Testis (tissue), 3 donors: ENCODE data around the gene IYD. TPM values are rescaled to one million over a fixed set of nuclear protein-coding genes. Genes with fewer than 3 reads are reported as not detected.

ENCODE experiments used
- DNase-seq: peaks from one replicate; pipeline ENCODE4 v3.0.0-alpha.2; 2019
- H3K27ac ChIP-seq, 2 donors: fragments of 200-600 bp; sonication (generic); one replicate each; pipeline ENCODE4 v1.5.1; 2019
- H3K27me3 ChIP-seq: fragments of 200-600 bp; sonication (generic); one replicate; pipeline ENCODE4 v1.5.1; 2019
- H3K36me3 ChIP-seq: fragments of 200-600 bp; sonication (generic); one replicate; pipeline ENCODE4 v1.5.1; 2017; ENCODE audit warnings: low read depth; ENCODE audit errors: missing control alignments
- H3K4me1 ChIP-seq: fragments of 200-600 bp; sonication (generic); one replicate; pipeline ENCODE4 v1.5.1; 2019
- H3K4me3 ChIP-seq, 2 donors: fragments of 200-600 bp; sonication (generic); one replicate each; pipeline ENCODE4 v1.5.1; 2017 to 2019
- H3K9me3 ChIP-seq: fragments of 200-600 bp; sonication (generic); one replicate; pipeline ENCODE4 v1.5.1; 2017
- POLR2A ChIP-seq: fragments of 450-650 bp; IDR thresholded peaks from one replicate; pipeline ENCODE4 v1.6.1; 2017; ENCODE audit warnings: antibody characterized with exemption, mild to moderate bottlenecking, moderate library complexity
- WGBS, 2 donors: methylation state at CpG; one replicate each; pipeline ENCODE4 v1.1.5; 2018; 5-methylcytosine and 5-hydroxymethylcytosine counted together
- intact Hi-C: fragments of 100-400 bp; cut with DNase I; formaldehyde crosslinking; loops from one replicate; pipeline ENCODE4 v1.15.1; 2023; ENCODE audit warnings: low total_unique reads
- polyA plus RNA-seq: library from polyadenylated mRNA; stranded (reverse); fragments of 350-450 nt; fragmentation: Illumina TruSeq; extraction: RNeasy Lipid Tissue Mini Kit (QIAGEN cat#74804); gene quantifications from one replicate; pipeline ENCODE4 v1.2.3, GENCODE V29; 2014; ENCODE audit warnings: low read depth, low replicate concordance; ENCODE audit not compliant: insufficient read depth
- total RNA-seq, 2 donors: library from RNA; depleted of rRNA; stranded (reverse); fragments of >200 nt; gene quantifications; one replicate each; pipeline ENCODE4 v1.2.3, GENCODE V29; 2016
- TF ChIP-seq, protein P1 (sequence below), 3 experiments: fragments of 450-650 bp in 2 of 3; fragments of 200-600 bp in 1 of 3; sonication (generic) in 1 of 3; IDR thresholded peaks; one replicate each; pipeline ENCODE4 v1.5.1; 2016 to 2019; ENCODE audit warnings: antibody characterized with exemption in 3 of 3, mild to moderate bottlenecking in 2 of 3, moderate library complexity in 1 of 3

The IYD gene
- total and polyA plus RNA-seq, 3 donors from 2014 or later = 0.24 to 1.6 (median 0.45) TPM

DNA sequence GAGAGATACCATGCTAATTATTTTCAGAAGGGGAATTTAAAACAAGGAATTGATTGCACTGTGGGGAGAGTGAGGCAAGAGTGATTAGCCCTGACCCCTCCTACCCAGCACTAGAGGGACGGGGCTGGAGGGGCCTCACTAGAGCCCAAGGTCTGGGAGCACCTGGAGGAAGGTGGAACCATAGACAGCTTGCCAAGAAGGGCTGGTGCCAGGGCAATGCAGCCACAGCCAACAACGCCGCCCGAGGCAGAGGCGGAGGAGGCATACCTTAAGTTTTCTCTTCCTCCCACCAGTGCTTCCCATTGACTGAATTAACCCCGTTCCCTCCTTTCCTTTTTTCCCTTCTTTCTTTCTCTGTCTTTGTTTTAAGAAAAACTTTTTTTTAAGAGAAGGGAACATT lies 40.0 kb downstream of the IYD start:
- TF ChIP-seq POLR2A = no peak
- TF ChIP-seq, protein P1, sequence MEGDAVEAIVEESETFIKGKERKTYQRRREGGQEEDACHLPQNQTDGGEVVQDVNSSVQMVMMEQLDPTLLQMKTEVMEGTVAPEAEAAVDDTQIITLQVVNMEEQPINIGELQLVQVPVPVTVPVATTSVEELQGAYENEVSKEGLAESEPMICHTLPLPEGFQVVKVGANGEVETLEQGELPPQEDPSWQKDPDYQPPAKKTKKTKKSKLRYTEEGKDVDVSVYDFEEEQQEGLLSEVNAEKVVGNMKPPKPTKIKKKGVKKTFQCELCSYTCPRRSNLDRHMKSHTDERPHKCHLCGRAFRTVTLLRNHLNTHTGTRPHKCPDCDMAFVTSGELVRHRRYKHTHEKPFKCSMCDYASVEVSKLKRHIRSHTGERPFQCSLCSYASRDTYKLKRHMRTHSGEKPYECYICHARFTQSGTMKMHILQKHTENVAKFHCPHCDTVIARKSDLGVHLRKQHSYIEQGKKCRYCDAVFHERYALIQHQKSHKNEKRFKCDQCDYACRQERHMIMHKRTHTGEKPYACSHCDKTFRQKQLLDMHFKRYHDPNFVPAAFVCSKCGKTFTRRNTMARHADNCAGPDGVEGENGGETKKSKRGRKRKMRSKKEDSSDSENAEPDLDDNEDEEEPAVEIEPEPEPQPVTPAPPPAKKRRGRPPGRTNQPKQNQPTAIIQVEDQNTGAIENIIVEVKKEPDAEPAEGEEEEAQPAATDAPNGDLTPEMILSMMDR (IDR thresholded peaks at IDR 0.05) = no peak
- intact Hi-C loops = no loop called here
- no peaks in the 10 kb centered on the region for H3K9me3 ChIP-seq
- no peaks in the 10 kb centered on the region for H3K27me3 ChIP-seq
- no peak overlapping the region for H3K27ac ChIP-seq
- H3K4me1 ChIP-seq = no peaks in the 10 kb centered on the region
- no peak for DNase-seq
- no peaks in the 10 kb centered on the region for H3K36me3 ChIP-seq
- WGBS, 2 donors = 76 to 77% methylated on average over 6 of the region's 6 CpGs
- H3K4me3 ChIP-seq = no peak overlapping the region

GRCh38 chr6:150409576-150410066 lies 40.8 kb downstream of the IYD start:
- no peaks in the 10 kb centered on the region for H3K36me3 ChIP-seq
- TF ChIP-seq, protein P1 (IDR thresholded peaks at IDR 0.05) = no peak
- no peak for TF ChIP-seq POLR2A
- DNase-seq = peak; percentile 66
- 17 to 29% methylated on average over 1 of the region's 1 CpG for WGBS, 2 donors
- no peaks in the 10 kb centered on the region for H3K27me3 ChIP-seq
- no peaks in the 10 kb centered on the region for H3K9me3 ChIP-seq
- no peak overlapping the region for H3K4me3 ChIP-seq
- intact Hi-C loops = no loop called here
- H3K4me1 ChIP-seq = no peaks in the 10 kb centered on the region
- H3K27ac ChIP-seq = no peak overlapping the region

GRCh38 chr6:150410399-150410798 lies 41.6 kb downstream of the IYD start:
- no peaks in the 10 kb centered on the region for H3K27me3 ChIP-seq
- intact Hi-C loops = no loop called here
- no peak overlapping the region for H3K27ac ChIP-seq
- no peak for DNase-seq
- H3K4me3 ChIP-seq = no peak overlapping the region
- H3K36me3 ChIP-seq = no peaks in the 10 kb centered on the region
- TF ChIP-seq, protein P1 (IDR thresholded peaks at IDR 0.05) = no peak
- no peak for TF ChIP-seq POLR2A
- no peaks in the 10 kb centered on the region for H3K4me1 ChIP-seq
- 45 to 59% methylated on average over 4 of the region's 4 CpGs for WGBS, 2 donors
- H3K9me3 ChIP-seq = no peaks in the 10 kb centered on the region

- Histone ChIP-seq H3K4me1 (no peaks in the 10 kb centered on the region), H3K27ac (no peak overlapping the region), H3K4me3 (no peak overlapping the region), H3K27me3 (no peaks in the 10 kb centered on the region), H3K36me3 (no peaks in the 10 kb centered on the region), H3K9me3 (no peaks in the 10 kb centered on the region)
- no peak for TF ChIP-seq POLR2A
- TF ChIP-seq, protein P1 (IDR thresholded peaks at IDR 0.05) = no peak
- intact Hi-C loops = no loop called here
- WGBS, 2 donors = 36 to 39% methylated on average over 2 of the region's 2 CpGs
- no peak for DNase-seq
These were observed 42.1 kb downstream of the IYD start for GRCh38 chr6:150410906-150411305.

GRCh38 chr6:150412221-150412620 lies 43.4 kb downstream of the IYD start:
- Histone ChIP-seq H3K27me3 (no peaks in the 10 kb centered on the region), H3K4me1 (no peaks in the 10 kb centered on the region), H3K4me3 (no peak overlapping the region), H3K27ac (no peak overlapping the region), H3K36me3 (no peaks in the 10 kb centered on the region), H3K9me3 (no peaks in the 10 kb centered on the region)
- WGBS, 2 donors = 95 to 97% methylated on average over 3 of the region's 3 CpGs
- TF ChIP-seq, protein P1 (IDR thresholded peaks at IDR 0.05) = no peak
- TF ChIP-seq POLR2A = no peak
- DNase-seq = no peak
- intact Hi-C loops = no loop called here
